Diencephalon (tissue), 1 donor: ENCODE results near the gene MYOD1. TPM values are rescaled to one million over a fixed set of nuclear protein-coding genes. Genes with fewer than 3 reads are reported as not detected.

Experiments
- total RNA-seq: library from RNA; depleted of rRNA; stranded (reverse); fragments of >200 nt; gene quantifications from one replicate; pipeline ENCODE4 v1.2.3, GENCODE V29; 2014

MYOD1 gene
- total RNA-seq: not detected

GRCh38 chr11:17719028-17719937 is at the start of gene MYOD1:
Gene MYOD1, plus strand, starts transcription at chr11:17719571. Its CDS starts 212 bp downstream, at chr11:17719783.

DNA sequence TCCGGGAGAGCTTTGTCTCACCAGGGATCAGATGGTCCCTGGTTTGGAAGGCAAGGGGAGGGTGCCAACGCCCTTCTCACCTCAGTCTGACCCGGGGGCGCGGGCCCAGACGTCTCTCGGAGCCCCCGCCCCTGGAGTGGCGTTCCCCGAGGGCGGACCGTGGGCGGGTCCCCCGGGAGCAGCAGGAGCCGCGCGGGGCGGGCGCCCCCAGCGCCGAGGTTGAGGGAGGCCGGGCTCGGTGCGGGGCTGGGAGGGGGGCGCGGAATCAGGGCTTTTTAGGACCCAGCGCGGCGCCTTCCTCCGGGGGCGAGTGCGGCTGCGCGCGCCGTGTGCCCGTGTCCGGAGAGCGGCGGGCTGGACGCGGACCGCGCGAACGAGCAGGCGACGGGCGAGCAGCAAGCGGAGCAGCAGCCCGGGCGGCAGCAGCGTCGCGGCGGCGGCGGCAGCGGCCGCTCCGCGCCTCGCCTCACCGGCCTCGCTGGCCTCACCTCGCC is 15.1 kb downstream of the MYOD1 start, which contains the start of gene KCNC1:
KCNC1 (plus strand) TSS at position 364 of the 494 bp plus-strand sequence. CDS start 1,222 bp downstream, outside the sequence.

Other genes with a start within 250 kb of the MYOD1 start
- gene ABCC8, start 242.7 kb upstream of the MYOD1 start, total RNA-seq: 15.7 TPM
- gene USH1C, start 175.2 kb upstream of the MYOD1 start, total RNA-seq: 0.92 TPM
- gene OTOG, start 172.3 kb upstream of the MYOD1 start, total RNA-seq: 0.23 TPM
- 12.7 TPM for gene KCNC1, start 15.2 kb downstream of the MYOD1 start, total RNA-seq